GM10266 (cell line): ENCODE results near the gene UBB.
"Not testable (repeated sequence)": the region's sequence is repeated elsewhere in the genome, so short reads cannot be mapped to it uniquely, and the experiment has no call there.

Source experiments
- DNase-seq: peaks from one replicate; pipeline ENCODE4 v3.0.0; 2012; ENCODE audit errors: extremely low spot score
- CTCF ChIP-seq: IDR thresholded peaks from 2 replicates; pipeline ENCODE4 v1.5.1; 2012; ENCODE audit warnings: mild to moderate bottlenecking, low read depth; ENCODE audit not compliant: control insufficient read depth, insufficient read depth; ENCODE audit errors: missing control alignments

UBB gene

GRCh38 chr17:16391451-16391850, 10.6 kb downstream of the UBB start:
- no peak for TF ChIP-seq CTCF
- no peak for DNase-seq

GRCh38 chr17:16392491-16392890, 11.6 kb downstream of the UBB start:
- DNase-seq: not testable (repeated sequence)

GRCh38 chr17:16395887-16396286, 15.0 kb downstream of the UBB start:
- DNase-seq: not testable (repeated sequence)

- not testable (repeated sequence) for DNase-seq
These were observed 15.8 kb downstream of the UBB start for GRCh38 chr17:16396693-16397092.

- TF ChIP-seq CTCF: no peak
- DNase-seq: no peak
These were observed 17.7 kb downstream of the UBB start for GRCh38 chr17:16398270-16399267.

- not testable (repeated sequence) for DNase-seq
These were observed 23.0 kb downstream of the UBB start for GRCh38 chr17:16403847-16404246.

- no peak for TF ChIP-seq CTCF
- peak; percentile 55 for DNase-seq
These were observed 26.1 kb downstream of the UBB start for GRCh38 chr17:16406742-16407674.

GRCh38 chr17:16407911-16408588, 27.2 kb downstream of the UBB start:
- peak; percentile 75 for DNase-seq
- no peak for TF ChIP-seq CTCF
